Kidney (tissue), 14 donors: ENCODE data around the gene ATP2B3. TPM values are rescaled to one million over a fixed set of nuclear protein-coding genes. Genes with fewer than 3 reads are reported as not detected.

Experiments
- DNase-seq, 5 donors: peaks; one replicate each; pipeline ENCODE4 v3.0.0-alpha.2; 2013 to 2020
- FAIRE-seq: peaks from 2 replicates; lab custom pipeline; 2012; peaks lifted over from hg19 to GRCh38; lab: Jason Lieb, UNC
- H3K27ac ChIP-seq, 2 donors: one replicate each; pipeline ENCODE4 v1.7.0; 2013; ENCODE audit warnings: low read depth in 2 of 2, low read length in 2 of 2, inconsistent platforms in 1 of 2
- H3K27me3 ChIP-seq: one replicate; pipeline ENCODE4 v1.7.1; 2013; ENCODE audit warnings: low read length, inconsistent platforms; ENCODE audit not compliant: control insufficient read depth, insufficient read depth
- H3K36me3 ChIP-seq, 3 donors: one replicate each; pipeline versions ENCODE4 v1.7.0 to v1.7.1; 2013; ENCODE audit warnings: low read length in 3 of 3, control low read depth in 1 of 3, inconsistent platforms in 1 of 3; ENCODE audit not compliant: insufficient read depth in 3 of 3, control insufficient read depth in 2 of 3
- H3K4me1 ChIP-seq, 3 donors: one replicate each; pipeline versions ENCODE4 v1.7.0 to v1.7.1; 2013; ENCODE audit warnings: low read length in 3 of 3, inconsistent platforms in 1 of 3, low read depth in 1 of 3; ENCODE audit not compliant: control insufficient read depth in 2 of 3, insufficient read depth in 2 of 3
- H3K4me3 ChIP-seq, 3 donors: one replicate each; pipeline versions ENCODE4 v1.7.0 to v1.8.1; 2013; ENCODE audit warnings: low read length in 3 of 3, control low read depth in 1 of 3, inconsistent platforms in 1 of 3
- H3K9ac ChIP-seq, 3 donors: one replicate each; pipeline versions ENCODE4 v1.7.0 to v1.7.1; 2013; ENCODE audit warnings: low read length in 3 of 3, control low read depth in 1 of 3, inconsistent platforms in 1 of 3
- H3K9me3 ChIP-seq, 3 donors: one replicate each; pipeline versions ENCODE4 v1.7.0 to v1.7.1; 2013; ENCODE audit warnings: low read length in 3 of 3, control low read depth in 1 of 3, inconsistent platforms in 1 of 3; ENCODE audit not compliant: control insufficient read depth in 2 of 3, insufficient read depth in 1 of 3
- CTCF ChIP-seq: IDR thresholded peaks from 3 replicates; pipeline ENCODE4 v1.5.1; 2012; ENCODE audit warnings: mild to moderate bottlenecking, moderate library complexity, borderline replicate concordance; ENCODE audit not compliant: insufficient read depth; ENCODE audit errors: extremely low read depth
- intact Hi-C: fragments of 100-400 bp; cut with DNase I; formaldehyde crosslinking; loops from one replicate; pipeline ENCODE4 v1.11.1; 2022
- polyA plus RNA-seq: library from polyadenylated mRNA; stranded (reverse); fragments of 350-450 nt; fragmentation: Illumina TruSeq; extraction: RNeasy Lipid Tissue Mini Kit (QIAGEN cat#74804); gene quantifications from one replicate; pipeline ENCODE4 v1.2.3, GENCODE V29; 2014; ENCODE audit warnings: low read depth, low replicate concordance; ENCODE audit not compliant: insufficient read depth
- total RNA-seq: library from RNA; stranded (reverse); fragmentation: NEBNext Ultra II Directional; extraction: Animal tissue kit (Norgen Biotek cat#: 25700); gene quantifications from one replicate; pipeline ENCODE4 v1.2.1, GENCODE V29; 2021
- donor health status: control.
- donor health status: control.
- donor health status: control.
- donor health status: control.
- donor health status: control.
- donor health status: DM: yes; HTN: yes; CAD: no.
- donor health status: Normal renal cell carcinoma (clear cell type).

Gene ATP2B3
- total and polyA plus RNA-seq, 2 donors from 2014 or later: 0.37 TPM; not detected in 1

GRCh38 chrX:153595859-153596857 is 78.7 kb downstream of the ATP2B3 start:
- intact Hi-C loops: no loop called here
- no peak overlapping the region for H3K4me3 ChIP-seq
- no peak overlapping the region for H3K27ac ChIP-seq
- FAIRE-seq (no peak), DNase-seq (no peak)
- peaks cover 0 to 6% (median 3%) of the 10 kb centered on the region in 3 donors for H3K36me3 ChIP-seq
- H3K9me3 ChIP-seq: no peaks in the 10 kb centered on the region
- no peak for TF ChIP-seq CTCF
- no peak overlapping the region for H3K9ac ChIP-seq
- no peaks in the 10 kb centered on the region for H3K27me3 ChIP-seq
- peaks cover 0 to 12% (median 0%) of the 10 kb centered on the region in 3 donors for H3K4me1 ChIP-seq

GRCh38 chrX:153596981-153597750 is 79.7 kb downstream of the ATP2B3 start:
- FAIRE-seq: no peak

More at GRCh38 chrX:153596981-153597750, 79.7 kb downstream of the ATP2B3 start:
- Histone ChIP-seq H3K4me1 (peaks cover 0 to 12% (median 0%) of the 10 kb centered on the region in 3 donors), H3K4me3 (no peak overlapping the region), H3K9ac (no peak overlapping the region), H3K9me3 (no peaks in the 10 kb centered on the region), H3K27me3 (no peaks in the 10 kb centered on the region), H3K27ac (no peak overlapping the region), H3K36me3 (peaks cover 0 to 6% (median 3%) of the 10 kb centered on the region in 3 donors)
- no peak for DNase-seq
- TF ChIP-seq CTCF: no peak
- intact Hi-C loops: no loop called here
